ENCODE results near the gene COL15A1.

GRCh38 chr9:99119976-99120655 lies 176.4 kb downstream of the COL15A1 start:
- TF ChIP-seq YY1 (IDR thresholded peaks at IDR 0.05; ENCODE audit: insufficient read depth, insufficient read length) (no peak), ZNF274 (IDR thresholded peaks at IDR 0.05; ENCODE audit: low read depth, low read length) (no peak), SUZ12 (IDR thresholded peaks at IDR 0.05; ENCODE audit: extremely low read depth, insufficient read depth, insufficient read length) (no peak)
